Measurements from ENCODE around the gene COX4I2. TPM values are rescaled to one million over a fixed set of nuclear protein-coding genes. Genes with fewer than 3 reads are reported as not detected.
A peak's percentile ranks its signal among the peaks of the same experiment; 100 is the strongest.

Gene COX4I2
- total RNA-seq, 1 experiment from 2014 or later, result not detected

- no peak for TF ChIP-seq EZH2 (IDR thresholded peaks at IDR 0.05; ENCODE audit: borderline replicate concordance, low read depth, low read length, poor library complexity, severe bottlenecking)
- TF ChIP-seq CTCF (conservative IDR thresholded peaks at IDR 0.05; ENCODE audit: low read depth, low read length), result no peak
- ChIA-PET POLR2A (ENCODE audit: low non-redundant PET) (interaction anchor here (0.6 to 3.1 kb wide), 2 partner anchors 32 to 33 kb away, joined by 3 to 23 read pairs; no protein-coding TSS in a partner anchor), CTCF (interaction anchor here (0.5 to 1.7 kb wide), 5 partner anchors 33 to 46 kb away, joined by 3 to 7 read pairs (median 6); no protein-coding TSS in a partner anchor)
- H3K27ac ChIP-seq (ENCODE audit: low read depth, low read length, poor library complexity, severe bottlenecking), result peak overlapping the region; percentile 96
- H3K36me3 ChIP-seq (ENCODE audit: insufficient read depth, low read length, poor library complexity, severe bottlenecking), result no peaks in the 10 kb centered on the region
- no peaks in the 10 kb centered on the region for H3K27me3 ChIP-seq (replicated peaks; ENCODE audit: insufficient read depth, low read depth, low read length, poor library complexity)
- intact Hi-C loops (cut with micrococcal nuclease; ENCODE audit: unreplicated experiment), result loop anchor here (5.0 kb wide), 1 partner anchor 144 kb away; no protein-coding TSS in a partner anchor
- no peaks in the 10 kb centered on the region for H3K9me3 ChIP-seq (ENCODE audit: low read depth, low read length, poor library complexity, severe bottlenecking)
- H3K4me1 ChIP-seq (ENCODE audit: insufficient read depth, low read length, poor library complexity, severe bottlenecking), result peaks cover 27% of the 10 kb centered on the region
- peak overlapping the region; percentile 73 for H3K4me3 ChIP-seq (ENCODE audit: low read depth, low read length, poor library complexity, severe bottlenecking)
- BruUV-seq (replicated peaks), result no TSS peak
- DNase-seq (ENCODE audit: low spot score), result no peak
Observed at GRCh38 chr20:31605902-31606803, 31.6 kb upstream of the COX4I2 start.

GRCh38 chr20:31606804-31607639, 30.7 kb upstream of the COX4I2 start:
- peak overlapping the region; percentile 96 for H3K27ac ChIP-seq (ENCODE audit: low read depth, low read length, poor library complexity, severe bottlenecking)
- intact Hi-C loops (cut with micrococcal nuclease; ENCODE audit: unreplicated experiment), result loop anchor here (5.0 kb wide), 1 partner anchor 145 kb away; no protein-coding TSS in a partner anchor
- BruUV-seq (replicated peaks), result no TSS peak
- DNase-seq (ENCODE audit: low spot score), result peak; percentile 55
- no peaks in the 10 kb centered on the region for H3K9me3 ChIP-seq (ENCODE audit: low read depth, low read length, poor library complexity, severe bottlenecking)
- ChIA-PET CTCF (interaction anchor here (0.5 to 1.7 kb wide), 5 partner anchors 27 to 47 kb away, joined by 3 to 6 read pairs (median 4); no protein-coding TSS in a partner anchor), POLR2A (ENCODE audit: low non-redundant PET) (no interaction called here)
- H3K27me3 ChIP-seq (replicated peaks; ENCODE audit: insufficient read depth, low read depth, low read length, poor library complexity), result no peaks in the 10 kb centered on the region
- no peaks in the 10 kb centered on the region for H3K36me3 ChIP-seq (ENCODE audit: insufficient read depth, low read length, poor library complexity, severe bottlenecking)
- H3K4me1 ChIP-seq (ENCODE audit: insufficient read depth, low read length, poor library complexity, severe bottlenecking), result peaks cover 27% of the 10 kb centered on the region
- TF ChIP-seq CTCF (conservative IDR thresholded peaks at IDR 0.05; ENCODE audit: low read depth, low read length), result no peak
- TF ChIP-seq EZH2 (IDR thresholded peaks at IDR 0.05; ENCODE audit: borderline replicate concordance, low read depth, low read length, poor library complexity, severe bottlenecking), result no peak
- H3K4me3 ChIP-seq (ENCODE audit: low read depth, low read length, poor library complexity, severe bottlenecking), result peak overlapping the region; percentile 73

- H3K27ac ChIP-seq (ENCODE audit: low read depth, low read length, poor library complexity, severe bottlenecking), result no peak overlapping the region
- no peak for DNase-seq (ENCODE audit: low spot score)
- BruUV-seq (replicated peaks), result no TSS peak
- TF ChIP-seq CTCF (conservative IDR thresholded peaks at IDR 0.05; ENCODE audit: low read depth, low read length) (no peak), EZH2 (IDR thresholded peaks at IDR 0.05; ENCODE audit: borderline replicate concordance, low read depth, low read length, poor library complexity, severe bottlenecking) (no peak)
- H3K36me3 ChIP-seq (ENCODE audit: insufficient read depth, low read length, poor library complexity, severe bottlenecking), result no peaks in the 10 kb centered on the region
- peaks cover 27% of the 10 kb centered on the region for H3K4me1 ChIP-seq (ENCODE audit: insufficient read depth, low read length, poor library complexity, severe bottlenecking)
- no peaks in the 10 kb centered on the region for H3K27me3 ChIP-seq (replicated peaks; ENCODE audit: insufficient read depth, low read depth, low read length, poor library complexity)
- intact Hi-C loops (cut with micrococcal nuclease; ENCODE audit: unreplicated experiment), result loop anchor here (5.0 kb wide), 1 partner anchor 145 kb away; no protein-coding TSS in a partner anchor
- ChIA-PET CTCF (interaction anchor here (1.0 to 1.7 kb wide), 3 partner anchors 26 to 45 kb away, joined by 4 to 6 read pairs (median 6); no protein-coding TSS in a partner anchor), POLR2A (ENCODE audit: low non-redundant PET) (no interaction called here)
- H3K9me3 ChIP-seq (ENCODE audit: low read depth, low read length, poor library complexity, severe bottlenecking), result no peaks in the 10 kb centered on the region
- H3K4me3 ChIP-seq (ENCODE audit: low read depth, low read length, poor library complexity, severe bottlenecking), result no peak overlapping the region
Observed at GRCh38 chr20:31607640-31608250, 30.0 kb upstream of the COX4I2 start.

All from A673 (cell line).